Panc1 (cell line): ENCODE measurements around the gene DGLUCY.

Experiments used
- POLR2AphosphoS5 ChIP-seq: IDR thresholded peaks from 2 replicates; pipeline ENCODE4 v1.6.1; 2012; ENCODE audit warnings: mild to moderate bottlenecking, low read depth, low read length, moderate library complexity
- TF ChIP-seq, protein P1 (sequence below): fragments of 450-650 bp; IDR thresholded peaks from 2 replicates; pipeline ENCODE4 v1.5.1; 2017; ENCODE audit warnings: mild to moderate bottlenecking

DNA sequence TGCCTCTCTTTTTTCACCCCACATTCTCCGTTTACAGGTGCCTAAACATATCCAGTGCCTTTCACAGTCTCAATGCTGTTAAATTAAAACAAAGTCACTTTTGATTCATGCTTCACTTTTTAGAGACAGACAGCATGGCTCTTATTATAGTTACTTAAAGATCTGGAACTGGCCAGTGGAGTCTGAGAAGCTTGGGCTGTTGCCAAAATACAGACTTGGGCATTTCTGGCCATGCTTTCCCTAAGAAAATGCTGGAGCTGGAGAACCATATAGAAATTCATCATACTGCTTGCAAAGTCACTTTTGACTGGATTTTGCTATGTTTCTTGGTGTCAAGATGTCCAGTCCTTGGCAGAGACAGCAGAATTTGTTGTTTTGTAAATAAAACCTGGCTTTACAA is 142.8 kb downstream of the DGLUCY start:
- TF ChIP-seq, protein P1, sequence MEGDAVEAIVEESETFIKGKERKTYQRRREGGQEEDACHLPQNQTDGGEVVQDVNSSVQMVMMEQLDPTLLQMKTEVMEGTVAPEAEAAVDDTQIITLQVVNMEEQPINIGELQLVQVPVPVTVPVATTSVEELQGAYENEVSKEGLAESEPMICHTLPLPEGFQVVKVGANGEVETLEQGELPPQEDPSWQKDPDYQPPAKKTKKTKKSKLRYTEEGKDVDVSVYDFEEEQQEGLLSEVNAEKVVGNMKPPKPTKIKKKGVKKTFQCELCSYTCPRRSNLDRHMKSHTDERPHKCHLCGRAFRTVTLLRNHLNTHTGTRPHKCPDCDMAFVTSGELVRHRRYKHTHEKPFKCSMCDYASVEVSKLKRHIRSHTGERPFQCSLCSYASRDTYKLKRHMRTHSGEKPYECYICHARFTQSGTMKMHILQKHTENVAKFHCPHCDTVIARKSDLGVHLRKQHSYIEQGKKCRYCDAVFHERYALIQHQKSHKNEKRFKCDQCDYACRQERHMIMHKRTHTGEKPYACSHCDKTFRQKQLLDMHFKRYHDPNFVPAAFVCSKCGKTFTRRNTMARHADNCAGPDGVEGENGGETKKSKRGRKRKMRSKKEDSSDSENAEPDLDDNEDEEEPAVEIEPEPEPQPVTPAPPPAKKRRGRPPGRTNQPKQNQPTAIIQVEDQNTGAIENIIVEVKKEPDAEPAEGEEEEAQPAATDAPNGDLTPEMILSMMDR: no peak
- no peak for TF ChIP-seq POLR2AphosphoS5
